ENCODE data around the gene MRPL58. TPM values are rescaled to one million over a fixed set of nuclear protein-coding genes. Genes with fewer than 3 reads are reported as not detected.

MRPL58 gene
- total RNA-seq, 1 experiment from 2014 or later: 41.9 TPM

- TF ChIP-seq ZNF263 (CRISPR knock-in tag; IDR thresholded peaks at IDR 0.05; ENCODE audit: low read depth) (no peak), FOXJ3 (CRISPR knock-in tag; IDR thresholded peaks at IDR 0.05; ENCODE audit: borderline replicate concordance) (no peak), HMGA2 (CRISPR knock-in tag; IDR thresholded peaks at IDR 0.05) (no peak), TCF7 (CRISPR knock-in tag; IDR thresholded peaks at IDR 0.05; ENCODE audit: low read depth) (no peak), RORB (CRISPR knock-in tag; IDR thresholded peaks at IDR 0.05) (no peak), OVOL2 (CRISPR knock-in tag; IDR thresholded peaks at IDR 0.05; ENCODE audit: borderline replicate concordance) (no peak), NR2C2 (CRISPR knock-in tag; IDR thresholded peaks at IDR 0.05) (no peak), CDX4 (CRISPR knock-in tag; IDR thresholded peaks at IDR 0.05; ENCODE audit: borderline replicate concordance) (no peak)
- no peak for ATAC-seq
- Mint-ChIP-seq H3K36me3 (no peaks in the 10 kb centered on the region), H3K4me1 (peaks cover 13% of the 10 kb centered on the region), H3K4me3 (no peak overlapping the region), H3K9me3 (no peaks in the 10 kb centered on the region), H3K27me3 (ENCODE audit: low read depth) (peaks cover 66% of the 10 kb centered on the region), H3K27ac (no peak overlapping the region)
- POLR2A ChIA-PET: no interaction called here
- CTCF ChIA-PET: interaction anchor here (1.0 to 1.6 kb wide), 3 partner anchors 16 to 77 kb away, joined by 3 read pairs; no protein-coding TSS in a partner anchor
- no peak for DNase-seq (ENCODE audit: low spot score)
Observed at GRCh38 chr17:74977802-74978201, 34.7 kb upstream of the MRPL58 start.

GRCh38 chr17:74978240-74978639 is 34.2 kb upstream of the MRPL58 start:
- Mint-ChIP-seq H3K4me3 (no peak overlapping the region), H3K27me3 (ENCODE audit: low read depth) (peaks cover 61% of the 10 kb centered on the region), H3K36me3 (no peaks in the 10 kb centered on the region), H3K9me3 (no peaks in the 10 kb centered on the region), H3K27ac (no peak overlapping the region), H3K4me1 (peaks cover 10% of the 10 kb centered on the region)
- ATAC-seq (no peak), DNase-seq (ENCODE audit: low spot score) (no peak)
- POLR2A ChIA-PET: no interaction called here
- CTCF ChIA-PET: interaction anchor here (1.0 to 1.6 kb wide), 2 partner anchors 16 to 19 kb away, joined by 3 read pairs; no protein-coding TSS in a partner anchor
- TF ChIP-seq ATF1 (CRISPR knock-in tag; IDR thresholded peaks at IDR 0.05): no peak
- TF ChIP-seq ZNF416 (CRISPR knock-in tag; IDR thresholded peaks at IDR 0.05): no peak
- TF ChIP-seq ELF4 (CRISPR knock-in tag; IDR thresholded peaks at IDR 0.05; ENCODE audit: low read depth): no peak
- no peak for TF ChIP-seq OVOL2 (CRISPR knock-in tag; IDR thresholded peaks at IDR 0.05; ENCODE audit: borderline replicate concordance)
- TF ChIP-seq ESRRA (CRISPR knock-in tag; IDR thresholded peaks at IDR 0.05; ENCODE audit: borderline replicate concordance): no peak
- no peak for TF ChIP-seq ZNF512 (CRISPR knock-in tag; IDR thresholded peaks at IDR 0.05; ENCODE audit: borderline replicate concordance)
- no peak for TF ChIP-seq RELA (CRISPR knock-in tag; IDR thresholded peaks at IDR 0.05; ENCODE audit: borderline replicate concordance)
- no peak for TF ChIP-seq ZNF671 (CRISPR knock-in tag; IDR thresholded peaks at IDR 0.05)
- TF ChIP-seq NR1H2 (CRISPR knock-in tag; IDR thresholded peaks at IDR 0.05): no peak
- TF ChIP-seq AFF4 (CRISPR knock-in tag; IDR thresholded peaks at IDR 0.05; ENCODE audit: borderline replicate concordance): no peak
- no peak for TF ChIP-seq IRF1 (CRISPR knock-in tag; IDR thresholded peaks at IDR 0.05)
- TF ChIP-seq ATF2 (CRISPR knock-in tag; IDR thresholded peaks at IDR 0.05; ENCODE audit: borderline replicate concordance, low read depth): no peak
- no peak for TF ChIP-seq MXD4 (CRISPR knock-in tag; IDR thresholded peaks at IDR 0.05; ENCODE audit: borderline replicate concordance)

All from WTC11 (cell line).